ENCODE measurements around the gene TPX2.

Gene TPX2

GRCh38 chr20:31738729-31739549, at the start of gene TPX2:
TSS of gene TPX2 (plus strand) at chr20:31739290. CDS start at chr20:31757477, 18,187 bp downstream.
- peak; percentile 96 for DNase-seq (ENCODE audit: low read depth)
- TF ChIP-seq CTCF (conservative IDR thresholded peaks at IDR 0.05; ENCODE audit: low read length), result 0 out of 2 replicates have a peak, but pooled peaks have one; percentile 5
- peak within 1 kb of the TSS; percentile 95 for H3K4me3 ChIP-seq (ENCODE audit: low read length)

- H3K4me3 ChIP-seq (ENCODE audit: low read length), result no peak overlapping the region
- DNase-seq (ENCODE audit: low read depth), result no peak
- no peak for TF ChIP-seq CTCF (conservative IDR thresholded peaks at IDR 0.05; ENCODE audit: low read length)
Measured at GRCh38 chr20:31690124-31690666, 48.9 kb upstream of the TPX2 start.

GRCh38 chr20:31691646-31692275, 47.3 kb upstream of the TPX2 start:
- no peak for TF ChIP-seq CTCF (conservative IDR thresholded peaks at IDR 0.05; ENCODE audit: low read length)
- H3K4me3 ChIP-seq (ENCODE audit: low read length), result no peak overlapping the region
- DNase-seq (ENCODE audit: low read depth), result peak; percentile 85

- no peak overlapping the region for H3K4me3 ChIP-seq (ENCODE audit: low read length)
- no peak for DNase-seq (ENCODE audit: low read depth)
- TF ChIP-seq CTCF (conservative IDR thresholded peaks at IDR 0.05; ENCODE audit: low read length), result no peak
Measured at GRCh38 chr20:31693402-31693801, 45.7 kb upstream of the TPX2 start.

- H3K4me3 ChIP-seq (ENCODE audit: low read length), result no peak overlapping the region
- TF ChIP-seq CTCF (conservative IDR thresholded peaks at IDR 0.05; ENCODE audit: low read length), result no peak
- no peak for DNase-seq (ENCODE audit: low read depth)
Measured at GRCh38 chr20:31693987-31694661, 45.0 kb upstream of the TPX2 start.

- no peak for TF ChIP-seq CTCF (conservative IDR thresholded peaks at IDR 0.05; ENCODE audit: low read length)
Measured at GRCh38 chr20:31694842-31695593, 44.1 kb upstream of the TPX2 start.

More at GRCh38 chr20:31694842-31695593, 44.1 kb upstream of the TPX2 start:
- no peak for DNase-seq (ENCODE audit: low read depth)
- H3K4me3 ChIP-seq (ENCODE audit: low read length), result no peak overlapping the region

All from AG10803 (cell line).